IMR-90 (cell line): ENCODE results near the gene DSCAML1. TPM values are rescaled to one million over a fixed set of nuclear protein-coding genes. Genes with fewer than 3 reads are reported as not detected.

Experiments
- ATAC-seq: fragments of 200-7000 bp; cut with Tn5 transposase; 2 replicates; pipeline ENCODE4 v1.9.1; 2020; ENCODE audit warnings: low read depth, mild to moderate bottlenecking, moderate library complexity
- BruUV-seq: library from RNA; stranded (reverse); fragments of 400-500 nt; replicated peaks from 2 replicates; lab custom pipeline; 2021; lab: Mats Ljungman, UMichigan
- CTCF ChIA-PET: fragments of 300-600 bp; formaldehyde crosslinking; extraction: SDS; loops from one replicate; lab custom pipeline; 2021; ENCODE audit warnings: antibody characterized with exemption; lab: Yijun Ruan, JAX
- POLR2A ChIA-PET: fragments of 300-600 bp; sonication (Branson Sonifier 250); formaldehyde crosslinking; loops from one replicate; lab custom pipeline; 2022; ENCODE audit warnings: antibody characterized with exemption; ENCODE audit not compliant: unreplicated experiment; lab: Charles Lee
- DNase-seq: peaks from one replicate; pipeline ENCODE4 v3.0.0; 2013
- H2AFZ ChIP-seq: replicated peaks from 2 replicates; pipeline ENCODE3; 2013; ENCODE audit warnings: low read length, mild to moderate bottlenecking; ENCODE audit not compliant: poor library complexity
- H2AK5ac ChIP-seq: 2 replicates; pipeline ENCODE4 v1.6.1; 2013; ENCODE audit warnings: low read depth, low read length, inconsistent platforms
- H2AK9ac ChIP-seq: replicated peaks from 2 replicates; pipeline ENCODE3; 2013; ENCODE audit warnings: mild to moderate bottlenecking, low read depth, low read length, moderate library complexity; ENCODE audit not compliant: poor library complexity
- H2BK120ac ChIP-seq: 2 replicates; pipeline ENCODE4 v1.6.1; 2013; ENCODE audit warnings: low read depth, low read length, inconsistent platforms
- H2BK15ac ChIP-seq: 3 replicates; pipeline ENCODE4 v1.6.1; 2013; ENCODE audit warnings: low read depth, low read length, inconsistent platforms
- H2BK20ac ChIP-seq: 2 replicates; pipeline ENCODE4 v1.6.1; 2013; ENCODE audit warnings: low read depth, mild to moderate bottlenecking, inconsistent platforms, low read length, moderate library complexity
- H2BK5ac ChIP-seq: 2 replicates; pipeline ENCODE4 v1.6.1; 2013; ENCODE audit warnings: mild to moderate bottlenecking, low read depth, low read length, inconsistent platforms; ENCODE audit not compliant: poor library complexity, severe bottlenecking
- H3K14ac ChIP-seq: replicated peaks from 2 replicates; pipeline ENCODE4 v1.6.1; 2013; ENCODE audit warnings: low read depth, low read length, inconsistent platforms
- H3K18ac ChIP-seq: 2 replicates; pipeline ENCODE4 v1.6.1; 2013; ENCODE audit warnings: low read depth, low read length, control low read depth
- H3K23ac ChIP-seq: 2 replicates; pipeline ENCODE4 v1.6.1; 2013; ENCODE audit warnings: low read depth, low read length, inconsistent platforms
- H3K27ac ChIP-seq: 2 replicates; pipeline ENCODE4 v1.5.1; 2013; ENCODE audit warnings: mild to moderate bottlenecking, control low read depth, low read length; ENCODE audit not compliant: insufficient read depth
- H3K27me3 ChIP-seq: 2 replicates; pipeline ENCODE4 v1.6.1; 2013; ENCODE audit warnings: low read length; ENCODE audit not compliant: control insufficient read depth, insufficient read depth
- H3K36me3 ChIP-seq: 2 replicates; pipeline ENCODE4 v1.6.1; 2013; ENCODE audit warnings: low read length, mixed read lengths; ENCODE audit not compliant: control insufficient read depth, insufficient read depth
- H3K4ac ChIP-seq: 2 replicates; pipeline ENCODE4 v1.6.1; 2013; ENCODE audit warnings: low read depth, low read length, inconsistent platforms
- H3K4me1 ChIP-seq: 2 replicates; pipeline ENCODE4 v1.6.1; 2013; ENCODE audit warnings: low read length, mixed read lengths; ENCODE audit not compliant: control insufficient read depth, insufficient read depth
- H3K4me2 ChIP-seq: 2 replicates; pipeline ENCODE4 v1.6.1; 2013; ENCODE audit warnings: low read depth, mild to moderate bottlenecking, control low read depth, low read length, moderate library complexity
- H3K4me3 ChIP-seq: 2 replicates; pipeline ENCODE4 v1.5.1; 2013; ENCODE audit warnings: low read depth, mild to moderate bottlenecking, control low read depth, low read length, moderate library complexity; ENCODE audit not compliant: insufficient read depth
- H3K56ac ChIP-seq: 2 replicates; pipeline ENCODE4 v1.6.1; 2013; ENCODE audit warnings: low read length, inconsistent platforms; ENCODE audit not compliant: insufficient read depth; ENCODE audit errors: extremely low read depth
- H3K79me1 ChIP-seq, 2 experiments: 2 replicates each; pipeline ENCODE4 v1.6.1; 2013; ENCODE audit warnings: low read length in 2 of 2, inconsistent platforms in 1 of 2, low read depth in 1 of 2
- H3K9ac ChIP-seq: 2 replicates; pipeline ENCODE4 v1.6.1; 2013; ENCODE audit warnings: low read depth, low read length, control low read depth
- H3K9me1 ChIP-seq: 2 replicates; pipeline ENCODE4 v1.6.1; 2013; ENCODE audit warnings: low read length, inconsistent platforms; ENCODE audit not compliant: insufficient read depth
- H3K9me3 ChIP-seq: 2 replicates; pipeline ENCODE4 v1.6.1; 2013; ENCODE audit warnings: low read length; ENCODE audit not compliant: control insufficient read depth, insufficient read depth
- H4K20me1 ChIP-seq: 2 replicates; pipeline ENCODE4 v1.6.1; 2013; ENCODE audit warnings: low read length, inconsistent platforms; ENCODE audit not compliant: insufficient read depth
- H4K5ac ChIP-seq: 2 replicates; pipeline ENCODE4 v1.6.1; 2013; ENCODE audit warnings: mild to moderate bottlenecking, low read depth, low read length, control low read depth
- H4K8ac ChIP-seq, 2 experiments: 2 replicates each; pipeline ENCODE4 v1.6.1; 2013; ENCODE audit warnings: low read depth in 2 of 2, low read length in 2 of 2, control low read depth in 1 of 2, inconsistent platforms in 1 of 2
- H4K91ac ChIP-seq: 2 replicates; pipeline ENCODE4 v1.6.1; 2013; ENCODE audit warnings: low read depth, low read length, inconsistent platforms; ENCODE audit not compliant: insufficient read depth
- BHLHE40 ChIP-seq: fragments of 150-350 bp; IDR thresholded peaks from 2 replicates; pipeline ENCODE4 v1.6.1; 2016; ENCODE audit warnings: mild to moderate bottlenecking, low read depth, low read length
- CEBPB ChIP-seq: IDR thresholded peaks from 2 replicates; pipeline ENCODE4 v1.6.1; 2012; ENCODE audit warnings: low read depth, low read length, improper control_type of control experiment
- CHD1 ChIP-seq: IDR thresholded peaks from 2 replicates; pipeline ENCODE4 v1.6.1; 2012; ENCODE audit warnings: low read depth, low read length, improper control_type of control experiment
- CTCF ChIP-seq: conservative IDR thresholded peaks from 2 replicates; pipeline ENCODE4 v1.5.1; 2012; ENCODE audit warnings: mild to moderate bottlenecking, low read depth, low read length, improper control_type of control experiment
- FOS ChIP-seq: fragments of 150-350 bp; IDR thresholded peaks from 2 replicates; pipeline ENCODE4 v1.6.1; 2016; ENCODE audit warnings: low read depth, low read length
- MAFK ChIP-seq: IDR thresholded peaks from 2 replicates; pipeline ENCODE4 v1.6.1; 2012; ENCODE audit warnings: low read depth, low read length, improper control_type of control experiment
- MAZ ChIP-seq: IDR thresholded peaks from 2 replicates; pipeline ENCODE4 v1.6.1; 2012; ENCODE audit warnings: low read depth, mild to moderate bottlenecking, low read length, improper control_type of control experiment, moderate library complexity, borderline replicate concordance
- MXI1 ChIP-seq: IDR thresholded peaks from 2 replicates; pipeline ENCODE4 v1.6.1; 2012; ENCODE audit warnings: low read depth, mild to moderate bottlenecking, low read length, moderate library complexity, borderline replicate concordance
- NFE2L2 ChIP-seq: fragments of 150-350 bp; IDR thresholded peaks from 2 replicates; pipeline ENCODE4 v1.6.1; 2016; ENCODE audit warnings: low read depth, mild to moderate bottlenecking, low read length
- POLR2A ChIP-seq: IDR thresholded peaks from 2 replicates; pipeline ENCODE4 v1.6.1; 2012; ENCODE audit warnings: mild to moderate bottlenecking, low read depth, low read length
- RAD21 ChIP-seq: IDR thresholded peaks from 2 replicates; pipeline ENCODE4 v1.6.1; 2012; ENCODE audit warnings: low read length, improper control_type of control experiment
- RCOR1 ChIP-seq: IDR thresholded peaks from 2 replicates; pipeline ENCODE4 v1.6.1; 2012; ENCODE audit warnings: mild to moderate bottlenecking, low read length, improper control_type of control experiment; ENCODE audit not compliant: insufficient replicate concordance
- RFX5 ChIP-seq: IDR thresholded peaks from 2 replicates; pipeline ENCODE4 v1.8.0; 2012; ENCODE audit warnings: low read depth, mild to moderate bottlenecking, low read length, moderate library complexity
- SMC3 ChIP-seq: fragments of 150-350 bp; IDR thresholded peaks from 2 replicates; pipeline ENCODE4 v1.6.1; 2016; ENCODE audit warnings: low read depth, mild to moderate bottlenecking, antibody characterized with exemption, low read length, moderate library complexity
- WGBS, 2 experiments: methylation state at CpG; one replicate each; pipeline versions ENCODE4 v1.1.5 to v1.1.7; 2013; ENCODE audit warnings: missing lambda C conversion rate in 2 of 2; ENCODE audit not compliant: insufficient read length in 1 of 2; ENCODE audit errors: extremely low coverage in 2 of 2; 5-methylcytosine and 5-hydroxymethylcytosine counted together
- dilution Hi-C: fragments of 300-500 bp; cut with HindIII; formaldehyde crosslinking; loops from one replicate; pipeline ENCODE4 v1.14.3; 2018; ENCODE audit warnings: low sequenced_read_pairs; ENCODE audit not compliant: unreplicated experiment
- in situ Hi-C: fragments of 300-500 bp; cut with MboI; formaldehyde crosslinking; loops from 3 replicates; pipeline ENCODE4 v1.14.3; 2019; ENCODE audit warnings: low sequenced_read_pairs, inconsistent platforms, mixed read lengths
- intact Hi-C: fragments of 100-400 bp; cut with micrococcal nuclease; formaldehyde crosslinking; loops from 2 replicates; pipeline ENCODE4 v1.10.0; 2022
- polyA plus RNA-seq, 3 experiments: library from polyadenylated mRNA; depleted of rRNA; stranded (reverse); fragments of >200 nt; gene quantifications; 2 replicates each; pipeline ENCODE4 v1.2.3, GENCODE V29; 2012; ENCODE audit warnings: low replicate concordance in 1 of 3
- total RNA-seq: library from RNA; depleted of rRNA; stranded (reverse); fragments of >200 nt; gene quantifications from 2 replicates; pipeline ENCODE4 v1.2.3, GENCODE V29; 2012
- TF ChIP-seq, protein P1 (sequence below): fragments of 150-350 bp; IDR thresholded peaks from 2 replicates; pipeline ENCODE4 v1.6.1; 2017; ENCODE audit warnings: mild to moderate bottlenecking, antibody characterized with exemption, low read length, low read depth
- TF ChIP-seq, protein P2 (sequence below): fragments of 150-350 bp; IDR thresholded peaks from 2 replicates; pipeline ENCODE4 v1.6.1; 2016; ENCODE audit warnings: low read depth, mild to moderate bottlenecking, low read length, moderate library complexity, borderline replicate concordance

Gene DSCAML1
- total and polyA plus RNA-seq, 2 of the 4 experiments (the other 2 are of a cell fraction) = not detected

DNA sequence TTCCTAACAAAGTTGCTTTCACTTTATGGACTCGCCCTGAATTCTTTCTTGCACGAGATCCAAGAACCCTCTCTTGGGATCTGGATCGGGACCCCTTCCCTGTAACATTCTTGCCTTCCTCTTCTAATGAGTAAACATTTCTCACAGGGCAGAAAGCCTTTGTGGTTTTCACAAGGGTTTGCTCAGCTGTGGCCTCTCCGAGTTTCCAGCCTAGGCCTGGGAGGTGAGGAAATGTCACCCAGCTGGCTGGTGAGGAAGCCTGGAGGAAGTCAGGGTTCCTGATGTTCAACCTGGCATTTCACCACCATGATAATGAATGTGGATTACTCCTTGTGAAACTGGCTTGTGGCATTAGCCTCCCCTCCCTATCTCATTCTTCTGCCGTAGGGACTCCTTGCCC is 224.9 kb downstream of the DSCAML1 start:
- no peak overlapping the region for H3K23ac ChIP-seq
- H2AK9ac ChIP-seq = no peak overlapping the region
- no peaks in the 10 kb centered on the region for H3K9me3 ChIP-seq
- DNase-seq (no peak), ATAC-seq (no peak)
- dilution Hi-C loops (no loop called here), in situ Hi-C loops (no loop called here), intact Hi-C loops (no loop called here)
- H3K79me1 ChIP-seq = no peaks in the 10 kb centered on the region
- no peak overlapping the region for H2BK15ac ChIP-seq
- no peaks in the 10 kb centered on the region for H3K9me1 ChIP-seq
- no peak overlapping the region for H3K4me2 ChIP-seq
- H2BK5ac ChIP-seq = no peak overlapping the region
- H3K4ac ChIP-seq = no peak overlapping the region
- no peak overlapping the region for H3K56ac ChIP-seq
- no peak overlapping the region for H2BK120ac ChIP-seq
- no peak overlapping the region for H3K18ac ChIP-seq
- no peak overlapping the region for H4K91ac ChIP-seq
- no peak overlapping the region for H3K9ac ChIP-seq
- no peak overlapping the region for H2BK20ac ChIP-seq
- ChIA-PET POLR2A (no interaction called here), CTCF (no interaction called here)
- no TSS peak for BruUV-seq
- no peaks in the 10 kb centered on the region for H4K20me1 ChIP-seq
- H2AK5ac ChIP-seq = no peak overlapping the region
- peaks cover 6% of the 10 kb centered on the region for H3K27me3 ChIP-seq
- TF ChIP-seq RCOR1 (no peak), MAZ (no peak), SMC3 (no peak), CTCF (no peak), POLR2A (no peak), FOS (no peak), CHD1 (no peak), CEBPB (no peak), MXI1 (no peak), MAFK (no peak), RFX5 (no peak), RAD21 (no peak), NFE2L2 (no peak), BHLHE40 (no peak)
- TF ChIP-seq, protein P1, sequence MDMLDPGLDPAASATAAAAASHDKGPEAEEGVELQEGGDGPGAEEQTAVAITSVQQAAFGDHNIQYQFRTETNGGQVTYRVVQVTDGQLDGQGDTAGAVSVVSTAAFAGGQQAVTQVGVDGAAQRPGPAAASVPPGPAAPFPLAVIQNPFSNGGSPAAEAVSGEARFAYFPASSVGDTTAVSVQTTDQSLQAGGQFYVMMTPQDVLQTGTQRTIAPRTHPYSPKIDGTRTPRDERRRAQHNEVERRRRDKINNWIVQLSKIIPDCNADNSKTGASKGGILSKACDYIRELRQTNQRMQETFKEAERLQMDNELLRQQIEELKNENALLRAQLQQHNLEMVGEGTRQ = no peak
- TF ChIP-seq, protein P2, sequence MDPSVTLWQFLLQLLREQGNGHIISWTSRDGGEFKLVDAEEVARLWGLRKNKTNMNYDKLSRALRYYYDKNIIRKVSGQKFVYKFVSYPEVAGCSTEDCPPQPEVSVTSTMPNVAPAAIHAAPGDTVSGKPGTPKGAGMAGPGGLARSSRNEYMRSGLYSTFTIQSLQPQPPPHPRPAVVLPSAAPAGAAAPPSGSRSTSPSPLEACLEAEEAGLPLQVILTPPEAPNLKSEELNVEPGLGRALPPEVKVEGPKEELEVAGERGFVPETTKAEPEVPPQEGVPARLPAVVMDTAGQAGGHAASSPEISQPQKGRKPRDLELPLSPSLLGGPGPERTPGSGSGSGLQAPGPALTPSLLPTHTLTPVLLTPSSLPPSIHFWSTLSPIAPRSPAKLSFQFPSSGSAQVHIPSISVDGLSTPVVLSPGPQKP = no peak
- H3K14ac ChIP-seq = no peak overlapping the region
- WGBS, 2 experiments = no CpG with 5 or more reads among the region's 5 CpGs
- no peak overlapping the region for H3K4me3 ChIP-seq
- H3K4me1 ChIP-seq = no peaks in the 10 kb centered on the region
- H2AFZ ChIP-seq = no peak overlapping the region
- H4K8ac ChIP-seq = no peak overlapping the region
- no peak overlapping the region for H4K5ac ChIP-seq
- H3K27ac ChIP-seq = no peak overlapping the region
- no peaks in the 10 kb centered on the region for H3K36me3 ChIP-seq
